G401 (cell line): ENCODE data around the gene CSNK1D. TPM values are rescaled to one million over a fixed set of nuclear protein-coding genes. Genes with fewer than 3 reads are reported as not detected.
"Not testable (repeated sequence)": the region's sequence is repeated elsewhere in the genome, so short reads cannot be mapped to it uniquely, and the experiment has no call there.

Experiments used
- DNase-seq: peaks from one replicate; pipeline ENCODE4 v3.0.0-alpha.2; 2015; ENCODE audit warnings: low spot score
- in situ Hi-C: cut with HindIII; loops from 2 replicates; pipeline ENCODE4 v1.10.0; 2016; ENCODE audit warnings: low sequenced_read_pairs, mixed read lengths
- total RNA-seq: library from RNA; depleted of rRNA; stranded (reverse); fragments of >200 nt; shearing (Covaris generic); gene quantifications from 2 replicates; pipeline ENCODE4 v1.2.3, GENCODE V29; 2014

Gene CSNK1D
- total RNA-seq, 1 experiment from 2014 or later = 87.7 TPM

DNA sequence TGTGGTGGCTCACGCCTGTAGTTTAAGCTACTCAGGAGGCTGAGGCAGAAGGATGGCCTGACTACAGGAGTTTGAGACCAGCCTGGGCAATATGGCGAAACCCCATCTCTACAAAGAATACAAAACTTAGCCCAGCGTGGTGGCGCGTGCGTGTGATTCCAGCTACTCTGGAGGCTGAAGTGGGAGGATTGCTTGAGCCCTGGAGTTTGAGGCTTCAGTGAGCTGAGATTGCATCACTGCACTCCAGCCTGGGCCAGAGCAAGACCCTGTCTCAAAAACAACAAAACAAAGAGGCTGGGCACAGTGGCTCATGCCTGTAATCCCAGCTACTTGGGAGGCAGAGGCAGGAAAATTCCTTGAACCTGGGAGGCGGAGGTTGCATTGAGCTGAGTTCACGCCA is 7.0 kb upstream of the CSNK1D start:
- in situ Hi-C loops = no loop called here

DNA sequence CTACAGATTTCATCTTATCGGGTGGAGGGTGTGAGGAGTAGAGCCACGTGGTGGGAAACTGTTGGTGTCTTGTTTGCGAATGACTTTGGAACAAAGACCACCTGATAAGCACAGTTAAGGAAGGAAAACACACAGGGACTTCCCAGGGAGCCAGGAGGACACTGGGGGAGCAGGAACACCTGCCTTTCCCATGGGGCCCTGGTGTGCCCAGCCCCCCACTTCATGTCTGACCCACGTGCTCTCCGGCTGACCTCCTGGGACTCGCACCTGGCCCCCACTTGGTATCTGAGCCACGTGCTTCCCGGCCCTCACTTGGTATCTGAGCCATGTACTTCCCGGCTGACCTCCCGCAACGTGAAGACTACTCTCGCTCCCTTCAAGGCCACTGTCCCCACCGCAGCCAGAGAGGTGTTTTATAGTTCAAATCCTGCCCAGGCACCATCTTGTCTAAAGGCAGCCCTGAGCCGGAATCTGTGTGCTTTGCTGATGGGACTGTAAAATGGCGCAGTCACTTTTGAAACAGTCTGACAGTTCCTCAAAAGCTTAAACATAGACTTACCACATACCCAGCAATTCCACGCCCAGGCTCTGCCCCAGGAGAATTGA is 5.4 kb upstream of the CSNK1D start:
- in situ Hi-C loops = no loop called here
- DNase-seq = no peak

More for the DNA sequence above, 7.0 kb upstream of the CSNK1D start:
- no peak for DNase-seq

DNA sequence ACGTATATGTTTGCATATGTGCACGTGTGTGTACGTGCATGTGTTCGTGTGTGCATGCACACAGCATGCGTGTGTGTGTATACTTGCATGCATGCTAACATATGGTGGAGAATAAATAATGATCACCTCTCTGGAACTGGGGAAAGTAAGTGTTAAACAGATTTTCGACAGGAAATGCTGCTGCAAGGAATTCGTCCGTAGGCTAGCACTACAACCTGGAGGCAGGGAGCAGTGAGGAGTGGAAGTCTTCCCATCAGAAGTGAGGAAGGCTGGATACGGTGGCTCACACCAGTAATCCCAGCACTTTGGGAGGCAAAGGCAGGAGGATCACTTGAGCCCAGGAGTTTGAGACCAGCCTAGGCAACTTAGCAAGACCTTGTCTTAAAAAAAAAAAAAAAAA is 4.8 kb upstream of the CSNK1D start:
- in situ Hi-C loops = no loop called here
- DNase-seq = no peak

DNA sequence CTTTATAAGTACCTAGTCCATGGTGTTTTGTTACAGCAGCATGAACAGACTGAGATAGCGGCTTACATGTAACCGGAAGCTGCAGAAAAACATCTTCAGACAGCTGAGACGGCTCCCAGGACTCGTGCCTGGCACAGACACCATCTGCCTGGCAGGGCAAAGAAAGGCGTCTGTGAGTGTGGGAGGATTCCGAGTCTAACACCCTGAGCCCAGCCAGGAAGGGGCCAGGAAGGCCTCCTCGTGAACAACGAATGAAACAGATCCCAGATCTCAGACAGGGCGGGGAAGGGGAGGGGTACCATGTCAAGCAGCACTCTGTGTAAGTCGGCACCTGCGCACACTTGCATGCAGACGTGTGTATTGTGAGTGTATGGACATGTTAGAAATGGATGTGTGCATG is 4.4 kb upstream of the CSNK1D start:
- DNase-seq = no peak
- in situ Hi-C loops = no loop called here

DNA sequence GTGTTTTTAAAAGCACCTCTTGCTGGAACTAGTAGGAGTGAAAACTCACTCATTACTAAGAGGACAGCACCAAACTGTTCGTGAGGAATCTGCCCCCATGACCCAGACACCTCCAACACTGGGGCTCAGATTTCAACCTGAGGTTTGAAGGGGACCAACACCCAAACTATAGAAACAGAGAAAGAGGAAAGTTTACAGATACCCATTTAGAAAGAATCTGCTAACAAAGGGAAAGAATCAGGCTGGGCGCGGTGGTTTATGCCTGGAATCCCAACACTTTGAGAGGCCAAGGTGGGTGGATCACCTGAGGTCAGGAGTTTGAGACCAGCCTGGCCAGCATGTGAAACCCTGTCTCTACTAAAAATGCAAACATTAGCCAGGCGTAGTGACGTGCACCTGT is 3.4 kb upstream of the CSNK1D start:
- no peak for DNase-seq
- in situ Hi-C loops = no loop called here

DNA sequence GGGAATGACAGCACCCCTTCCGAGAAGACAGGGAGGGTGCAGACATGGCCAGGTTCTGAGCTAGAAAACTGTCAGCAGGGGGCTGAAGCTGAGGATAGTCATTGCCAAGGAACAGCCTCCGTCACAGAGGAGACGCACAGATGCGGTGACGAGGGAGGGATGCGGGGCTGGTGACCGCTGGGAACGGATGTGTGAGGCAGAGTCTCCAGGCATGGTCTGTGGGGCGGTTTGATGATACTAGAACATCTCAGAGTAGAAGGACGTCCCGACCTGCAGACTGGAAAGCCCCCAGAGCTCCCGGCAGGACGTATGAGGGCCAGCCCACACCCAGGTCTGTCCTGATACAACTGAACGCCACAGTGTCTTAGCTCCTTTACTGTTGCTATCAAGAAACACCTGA is 1.8 kb upstream of the CSNK1D start:
- in situ Hi-C loops = no loop called here
- no peak for DNase-seq

DNA sequence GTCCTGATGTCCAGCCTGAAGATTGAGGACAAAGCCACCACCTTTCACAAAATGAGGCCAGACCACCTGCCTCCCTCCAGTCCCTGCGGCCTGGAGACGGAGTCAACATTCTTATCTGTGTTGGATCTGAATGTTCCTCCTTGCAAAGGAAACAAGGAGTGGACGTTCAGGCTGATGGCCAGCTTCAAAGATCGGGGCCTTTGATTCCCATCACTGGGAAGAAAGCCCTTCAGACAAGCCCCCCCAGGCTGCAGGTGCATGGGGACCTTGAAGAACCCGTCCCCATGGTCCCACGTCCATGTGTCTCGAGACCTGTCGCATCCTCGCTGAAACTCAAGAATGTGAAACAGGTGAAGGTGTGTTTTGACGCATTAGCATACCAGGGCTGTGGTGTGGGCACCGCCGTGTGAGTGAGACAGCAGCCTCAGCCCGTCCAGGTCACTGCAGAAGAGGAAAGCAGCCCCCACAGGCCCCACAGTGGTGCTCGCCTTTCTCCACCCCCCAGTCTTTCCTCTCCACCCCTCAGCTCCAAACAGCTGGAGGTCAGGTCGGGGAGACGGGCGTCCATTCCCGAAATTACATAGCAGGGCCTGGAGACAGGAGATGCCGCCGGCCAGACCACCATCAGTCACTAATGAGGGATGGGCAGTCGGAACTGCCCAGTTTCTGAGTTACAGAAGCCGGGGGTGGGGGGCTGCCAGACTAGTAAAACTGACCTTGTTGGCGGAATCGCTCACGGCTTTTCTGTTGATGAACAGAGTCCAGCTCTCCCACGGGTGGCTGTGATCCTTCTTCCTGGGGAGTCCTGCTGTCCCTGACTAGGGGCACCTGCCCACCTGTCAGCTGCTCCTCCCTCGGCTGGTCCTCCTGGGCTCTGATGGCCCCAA is 877 bp upstream of the CSNK1D start:
- in situ Hi-C loops = no loop called here
- no peak for DNase-seq

DNA sequence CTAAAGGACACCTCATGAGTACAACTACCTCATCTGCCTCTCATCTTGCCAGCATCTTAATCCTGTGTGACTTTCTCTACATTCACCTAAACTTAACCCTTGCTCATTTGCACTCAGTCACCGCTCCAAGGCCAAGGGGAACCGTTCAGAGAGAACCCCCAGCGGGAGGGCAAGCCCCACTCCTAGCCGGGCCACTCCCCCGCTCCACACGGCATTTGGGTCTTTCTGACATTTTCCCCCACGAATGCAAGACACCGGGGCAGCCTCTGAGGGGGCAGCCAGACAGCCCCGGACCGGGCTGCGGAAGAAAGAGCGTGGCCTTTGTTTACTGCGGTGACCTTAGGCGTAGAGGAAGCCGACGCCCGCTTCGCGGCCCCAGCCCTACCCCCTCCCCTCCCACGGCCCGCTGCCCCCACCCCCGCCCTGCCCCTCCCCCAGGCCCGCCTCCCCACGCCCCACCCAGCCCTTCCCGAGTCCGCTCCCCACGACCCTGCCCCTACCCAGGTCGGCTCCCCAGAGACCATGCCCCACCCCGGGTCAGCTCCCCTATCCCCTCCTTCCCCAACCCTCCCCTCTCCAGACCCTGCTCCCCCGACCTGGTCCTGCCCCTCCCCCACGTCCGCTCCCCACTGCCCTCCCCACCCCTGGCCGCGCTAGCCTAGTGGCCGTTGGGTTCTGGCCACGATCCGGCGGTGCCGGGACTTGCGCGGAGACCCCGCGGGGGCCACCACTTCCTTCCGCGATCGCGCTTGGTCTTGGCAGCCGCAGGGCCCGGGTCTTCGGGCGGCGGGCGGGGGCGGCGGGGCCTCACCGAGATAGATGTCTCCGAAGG is 789 bp downstream of the CSNK1D start:
- no peak for DNase-seq
- in situ Hi-C loops = no loop called here

DNA sequence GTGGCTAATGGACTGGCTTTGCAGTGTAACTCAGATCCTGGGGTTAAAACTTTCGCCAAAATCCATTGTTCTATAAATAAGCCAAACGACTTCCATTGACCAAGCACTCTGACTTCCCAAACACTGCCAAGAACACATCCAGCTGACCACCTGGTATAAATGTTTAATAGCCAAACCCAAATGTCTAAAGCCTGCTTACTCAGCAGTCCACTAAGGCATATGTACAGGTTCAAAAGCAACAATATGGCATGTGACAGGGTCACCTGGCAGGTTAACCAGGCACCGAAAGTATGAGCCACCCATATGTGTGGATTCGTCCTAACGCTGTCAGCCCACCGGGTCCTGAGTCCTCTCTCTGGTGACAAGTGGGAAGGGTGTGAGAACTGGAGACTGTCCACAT is 2.1 kb downstream of the CSNK1D start:
- in situ Hi-C loops = no loop called here
- no peak for DNase-seq

DNA sequence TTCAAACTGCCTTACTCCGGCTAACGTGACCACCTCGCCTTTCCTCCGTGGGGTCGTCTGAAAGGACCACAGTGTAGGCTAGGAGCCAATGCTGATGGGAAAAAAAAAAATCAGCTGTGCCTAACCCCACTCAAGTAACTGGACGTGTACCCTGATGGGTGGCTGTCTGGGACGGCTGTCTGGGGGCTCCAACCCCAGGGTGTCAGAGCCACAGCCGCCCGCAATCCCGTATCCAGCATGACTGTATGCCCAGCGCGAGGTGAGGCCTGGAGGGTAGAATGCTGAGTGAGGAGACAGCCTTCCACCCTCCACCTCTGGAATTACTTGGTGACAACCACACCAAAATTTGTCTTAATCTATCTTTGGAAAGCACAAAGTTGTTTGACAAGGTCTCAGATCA is 2.8 kb downstream of the CSNK1D start:
- in situ Hi-C loops = no loop called here
- DNase-seq = no peak

DNA sequence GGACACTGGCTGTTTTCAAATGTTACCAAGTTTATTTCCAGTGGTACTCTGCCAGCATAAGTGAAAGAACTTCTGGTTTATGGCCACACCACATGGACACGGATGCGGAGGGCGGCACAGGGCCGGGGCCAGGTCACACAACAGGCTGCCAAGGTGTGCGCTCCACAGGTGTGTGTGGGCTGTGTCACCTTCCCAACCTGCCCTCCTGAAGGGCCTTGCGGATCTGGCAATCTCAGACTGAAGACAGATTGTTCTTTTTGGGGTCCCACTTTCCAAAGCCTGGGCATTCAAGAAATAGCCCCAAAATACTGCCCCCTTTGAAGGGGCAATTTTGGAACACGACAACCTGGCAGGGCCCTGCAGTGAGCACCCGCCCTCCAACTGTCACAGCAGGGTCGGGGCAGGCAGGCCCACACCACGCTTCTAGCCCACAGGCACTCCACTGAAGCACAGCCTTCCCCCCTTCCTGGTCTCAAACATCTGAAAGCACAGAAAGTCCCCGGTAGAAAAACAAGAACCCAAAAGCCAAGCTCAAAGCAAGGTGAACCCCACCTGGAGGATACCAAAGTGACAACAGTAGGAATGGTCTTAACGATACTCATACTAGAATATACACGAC is 3.5 kb downstream of the CSNK1D start:
- in situ Hi-C loops = no loop called here
- DNase-seq = no peak

DNA sequence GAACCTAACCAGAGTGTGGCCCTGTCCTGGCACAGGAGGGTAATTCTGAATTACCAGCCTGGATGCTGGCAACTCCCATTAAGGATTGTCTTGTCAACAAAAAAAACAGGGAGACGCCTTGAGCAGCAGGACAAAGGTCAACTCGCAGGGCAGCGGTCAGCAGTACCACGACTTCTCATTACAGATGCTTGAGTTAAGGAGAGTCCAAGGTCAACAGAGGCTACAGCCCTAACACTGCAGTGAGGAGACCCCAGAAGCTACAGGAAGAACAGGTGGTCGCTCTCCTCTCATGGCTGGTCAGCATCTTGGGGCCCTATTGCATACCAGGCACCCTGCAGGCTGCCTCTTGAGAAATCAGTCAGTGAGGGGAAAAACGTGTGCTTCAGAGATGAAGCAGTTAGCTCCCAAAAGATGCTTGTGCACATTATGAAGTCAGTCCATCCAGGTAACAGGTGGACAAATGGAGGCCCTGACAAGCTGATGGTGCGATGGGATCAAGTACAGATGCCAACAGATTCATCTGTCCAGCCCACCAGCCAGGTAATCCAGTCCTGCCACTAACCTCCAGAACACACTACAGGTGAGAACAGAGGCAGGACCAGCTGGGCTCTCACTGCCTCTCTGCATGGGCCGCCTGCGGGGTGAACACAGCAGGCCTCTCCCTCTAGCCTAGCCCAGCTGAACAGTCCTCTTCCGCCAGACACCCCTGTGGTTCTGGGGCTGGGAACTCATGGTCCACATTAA is 4.2 kb downstream of the CSNK1D start:
- in situ Hi-C loops = no loop called here
- no peak for DNase-seq

DNA sequence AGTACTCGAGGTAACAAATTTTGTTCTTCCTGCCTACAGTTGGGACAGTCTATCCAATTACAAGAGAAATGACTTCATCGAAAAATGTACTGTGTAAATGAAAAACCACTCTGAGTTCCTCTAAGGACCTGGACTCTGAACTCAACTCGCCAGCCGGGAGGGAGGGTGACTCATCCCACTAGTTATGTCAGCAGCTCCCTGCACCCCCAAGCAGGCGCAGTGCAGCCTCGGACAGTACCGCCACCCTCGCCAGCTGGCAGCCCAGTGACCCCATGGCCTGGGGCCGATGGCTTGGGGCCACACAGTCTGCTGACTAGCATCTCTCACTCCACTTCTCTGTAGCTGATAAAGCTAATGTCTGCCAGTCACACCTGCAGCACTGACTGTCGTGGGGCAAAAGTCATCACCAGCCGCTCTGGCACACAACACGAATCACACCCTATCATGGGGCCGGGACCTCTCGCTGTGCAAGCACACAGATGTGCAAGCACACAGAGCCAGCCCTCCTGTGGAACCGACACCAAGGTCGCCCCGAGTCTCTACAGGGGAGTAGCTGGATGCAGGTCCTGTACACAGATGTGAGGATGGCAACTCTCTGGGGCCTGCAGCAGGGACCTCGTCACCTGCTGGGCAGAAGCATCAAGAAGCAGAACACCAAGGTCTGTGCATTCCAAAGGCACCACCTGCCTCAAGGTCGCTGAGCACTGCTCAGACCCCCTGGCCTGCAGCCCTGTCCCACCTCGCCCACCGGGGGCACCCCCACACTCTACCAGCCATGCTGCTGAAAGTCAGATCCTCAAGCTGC is 5.7 kb downstream of the CSNK1D start:
- in situ Hi-C loops = no loop called here
- DNase-seq = peak; percentile 80

DNA sequence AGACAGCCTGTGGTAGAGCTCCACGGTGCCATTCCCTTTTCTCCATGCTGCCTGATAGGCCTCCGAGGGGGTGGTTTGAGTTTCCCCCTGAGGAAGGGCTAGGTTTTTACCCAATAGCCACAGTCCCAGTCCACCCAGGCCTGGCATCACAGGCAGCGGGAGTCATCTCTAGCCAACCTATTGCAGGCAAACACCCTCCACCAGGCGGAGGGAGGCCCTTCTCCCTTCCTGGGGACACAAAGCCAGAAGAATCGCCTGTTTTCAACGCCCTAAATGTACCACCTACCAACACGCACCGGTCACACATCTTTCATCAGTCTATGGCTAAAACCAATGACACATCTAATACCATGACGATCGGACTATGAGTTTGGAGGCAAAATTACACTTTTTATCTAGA is 7.4 kb downstream of the CSNK1D start:
- in situ Hi-C loops = no loop called here
- DNase-seq = no peak

DNA sequence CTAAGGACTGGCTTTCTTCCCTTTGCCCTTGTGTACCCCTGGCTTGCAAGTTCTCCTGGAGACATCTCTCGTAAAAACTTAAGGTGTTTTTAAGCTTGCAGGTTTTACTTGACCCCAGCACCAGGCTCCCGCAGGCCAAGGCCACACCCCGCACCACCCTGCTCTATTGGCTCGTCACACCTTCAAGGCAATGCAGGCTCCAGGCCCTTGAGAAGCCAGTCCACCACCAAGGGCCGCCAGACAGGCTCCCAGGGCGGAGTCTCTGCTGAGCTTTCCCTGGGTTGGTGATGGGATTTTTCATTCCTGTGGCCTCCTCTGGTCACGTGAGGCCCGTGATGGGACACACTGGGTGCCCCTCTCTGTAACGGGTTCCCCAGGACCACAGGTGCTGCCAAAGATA is 9.9 kb downstream of the CSNK1D start:
- in situ Hi-C loops = no loop called here
- no peak for DNase-seq

DNA sequence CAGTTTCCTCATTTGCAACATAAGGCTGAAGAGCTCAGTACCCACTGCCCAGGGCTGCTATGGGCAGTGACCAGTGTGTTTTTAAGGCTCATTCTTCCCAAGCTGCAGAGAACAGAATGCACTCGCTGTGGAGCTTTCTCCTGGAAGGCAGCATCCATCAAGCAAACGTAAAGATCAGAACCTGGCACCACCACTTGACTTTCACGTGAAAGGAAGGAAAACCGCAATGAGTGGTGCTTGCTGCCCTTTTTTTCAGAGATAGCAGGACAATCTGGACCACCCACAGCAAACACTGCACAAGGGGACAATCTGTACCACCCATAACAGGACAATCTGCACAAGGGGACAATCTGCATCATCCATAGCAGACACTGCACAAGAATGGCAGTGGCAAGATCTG is 11.2 kb downstream of the CSNK1D start:
- DNase-seq = no peak
- in situ Hi-C loops = no loop called here

DNA sequence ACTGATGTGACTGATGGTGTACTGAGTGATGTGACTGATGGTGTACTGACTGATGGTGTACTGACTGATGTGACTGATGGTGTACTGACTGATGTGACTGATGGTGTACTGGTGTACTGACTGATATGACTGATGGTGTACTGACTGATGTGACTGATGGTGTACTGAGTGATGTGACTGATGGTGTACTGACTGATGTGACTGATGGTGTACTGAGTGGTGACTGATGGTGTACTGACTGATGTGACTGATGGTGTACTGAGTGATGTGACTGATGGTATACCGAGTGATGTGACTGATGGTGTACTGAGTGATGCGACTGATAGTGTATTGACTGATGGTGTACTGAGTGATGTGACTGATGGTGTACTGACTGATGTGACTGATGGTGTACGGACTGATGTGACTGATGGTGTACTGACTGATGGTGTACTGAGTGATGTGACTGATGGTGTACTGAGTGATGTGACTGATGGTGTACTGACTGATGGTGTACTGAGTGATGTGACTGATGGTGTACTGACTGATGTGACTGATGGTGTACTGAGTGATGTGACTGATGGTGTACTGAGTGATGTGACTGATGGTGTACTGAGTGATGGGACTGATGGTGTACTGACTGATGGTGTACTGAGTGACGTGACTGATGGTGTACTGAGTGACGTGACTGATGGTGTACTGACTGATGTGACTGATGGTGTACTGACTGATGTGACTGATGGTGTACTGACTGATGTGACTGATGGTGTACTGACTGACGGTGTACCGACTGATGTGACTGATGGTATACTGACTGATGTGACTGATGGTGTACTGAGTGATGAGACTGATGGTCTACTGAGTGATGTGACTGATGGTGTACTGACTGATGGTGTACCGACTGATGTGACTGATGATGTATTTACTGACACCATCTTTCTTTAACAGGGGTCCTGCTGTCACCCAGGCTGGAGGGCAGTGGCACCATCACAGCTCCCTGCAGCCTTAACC is 13.2 kb downstream of the CSNK1D start:
- in situ Hi-C loops, DNase-seq: not testable (repeated sequence)
